Liver (tissue), 3 donors: ENCODE results near the gene USHBP1.

Experiments
- EGR1 ChIP-seq, 2 donors: IDR thresholded peaks; 2 replicates each; pipeline ENCODE4 v1.6.1; 2016 to 2018; ENCODE audit warnings: antibody characterized with exemption in 2 of 2, low read depth in 2 of 2
- JUND ChIP-seq, 2 donors: IDR thresholded peaks; 2 replicates each; pipeline ENCODE4 v1.6.1; 2016; ENCODE audit warnings: antibody characterized with exemption in 2 of 2
- YY1 ChIP-seq: IDR thresholded peaks from 2 replicates; pipeline ENCODE4 v1.6.1; 2016; ENCODE audit warnings: antibody characterized with exemption, mild to moderate bottlenecking
- TF ChIP-seq, protein P1 (sequence below): fragments of 150-350 bp; IDR thresholded peaks from 2 replicates; pipeline ENCODE4 v1.5.1; 2017; ENCODE audit warnings: improper control_type of control experiment, low read depth, low read length; ENCODE audit not compliant: missing input control
- TF ChIP-seq, protein P2 (sequence below): IDR thresholded peaks from 2 replicates; pipeline ENCODE4 v1.6.1; 2016; ENCODE audit warnings: antibody characterized with exemption
- donor health status: healthy.
- donor health status: healthy.

DNA sequence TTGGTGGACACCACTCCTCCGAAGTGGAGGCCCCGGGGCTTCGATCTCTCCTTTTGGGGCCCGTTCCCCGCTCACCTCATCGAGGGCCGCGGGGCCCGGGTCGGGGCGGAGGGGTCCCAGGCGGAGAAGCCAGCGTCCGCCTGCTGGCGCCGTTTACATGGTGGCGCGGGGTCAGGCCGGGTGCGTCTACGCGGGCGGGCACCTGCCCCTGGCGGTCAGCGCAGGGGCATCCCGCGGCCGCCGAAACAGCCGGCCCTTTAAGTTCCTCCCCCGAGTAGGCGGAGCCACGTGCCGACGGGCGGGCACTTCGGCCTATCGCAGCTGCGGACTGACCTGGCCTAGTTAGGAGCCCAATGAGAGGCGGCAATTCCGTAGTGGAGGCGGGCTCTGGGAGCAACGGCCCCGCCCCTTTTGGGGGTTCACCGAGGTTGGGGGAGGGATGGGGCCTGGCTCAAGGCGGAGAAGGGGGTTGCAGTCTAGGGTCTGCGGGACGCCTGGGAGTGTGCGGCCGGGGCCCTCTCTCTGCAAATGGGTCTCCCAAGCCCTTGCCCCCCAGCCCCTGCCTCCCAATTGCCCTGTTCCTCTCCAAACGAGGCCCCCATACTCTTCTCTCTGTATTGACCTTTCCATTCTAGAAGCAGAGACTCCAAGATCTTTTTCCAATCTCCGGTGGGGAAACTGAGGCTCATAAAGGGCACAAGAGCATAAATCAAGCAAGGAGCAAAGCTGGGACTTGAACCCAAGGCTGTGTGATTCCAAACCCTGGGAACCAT, 38.8 kb upstream of the USHBP1 start, which contains the start of gene ABHD8:
- TF ChIP-seq, protein P1, sequence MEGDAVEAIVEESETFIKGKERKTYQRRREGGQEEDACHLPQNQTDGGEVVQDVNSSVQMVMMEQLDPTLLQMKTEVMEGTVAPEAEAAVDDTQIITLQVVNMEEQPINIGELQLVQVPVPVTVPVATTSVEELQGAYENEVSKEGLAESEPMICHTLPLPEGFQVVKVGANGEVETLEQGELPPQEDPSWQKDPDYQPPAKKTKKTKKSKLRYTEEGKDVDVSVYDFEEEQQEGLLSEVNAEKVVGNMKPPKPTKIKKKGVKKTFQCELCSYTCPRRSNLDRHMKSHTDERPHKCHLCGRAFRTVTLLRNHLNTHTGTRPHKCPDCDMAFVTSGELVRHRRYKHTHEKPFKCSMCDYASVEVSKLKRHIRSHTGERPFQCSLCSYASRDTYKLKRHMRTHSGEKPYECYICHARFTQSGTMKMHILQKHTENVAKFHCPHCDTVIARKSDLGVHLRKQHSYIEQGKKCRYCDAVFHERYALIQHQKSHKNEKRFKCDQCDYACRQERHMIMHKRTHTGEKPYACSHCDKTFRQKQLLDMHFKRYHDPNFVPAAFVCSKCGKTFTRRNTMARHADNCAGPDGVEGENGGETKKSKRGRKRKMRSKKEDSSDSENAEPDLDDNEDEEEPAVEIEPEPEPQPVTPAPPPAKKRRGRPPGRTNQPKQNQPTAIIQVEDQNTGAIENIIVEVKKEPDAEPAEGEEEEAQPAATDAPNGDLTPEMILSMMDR = peak; percentile 62
- TF ChIP-seq JUND (IDR thresholded peaks at IDR 0.05) (no peak), EGR1 (IDR thresholded peaks at IDR 0.05; ENCODE audit: low read depth in 2 of 2) (no peak), YY1 (no peak)
- TF ChIP-seq, protein P2, sequence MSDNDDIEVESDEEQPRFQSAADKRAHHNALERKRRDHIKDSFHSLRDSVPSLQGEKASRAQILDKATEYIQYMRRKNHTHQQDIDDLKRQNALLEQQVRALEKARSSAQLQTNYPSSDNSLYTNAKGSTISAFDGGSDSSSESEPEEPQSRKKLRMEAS = no peak
